ENCODE measurements around the gene TREX2. TPM values are rescaled to one million over a fixed set of nuclear protein-coding genes. Genes with fewer than 3 reads are reported as not detected.

Gene TREX2
- total and polyA plus RNA-seq, 2 of the 8 experiments (the other 6 are each of a cell fraction or from before 2014, with no cell fraction given), result 0.71 to 0.80 TPM

DNA sequence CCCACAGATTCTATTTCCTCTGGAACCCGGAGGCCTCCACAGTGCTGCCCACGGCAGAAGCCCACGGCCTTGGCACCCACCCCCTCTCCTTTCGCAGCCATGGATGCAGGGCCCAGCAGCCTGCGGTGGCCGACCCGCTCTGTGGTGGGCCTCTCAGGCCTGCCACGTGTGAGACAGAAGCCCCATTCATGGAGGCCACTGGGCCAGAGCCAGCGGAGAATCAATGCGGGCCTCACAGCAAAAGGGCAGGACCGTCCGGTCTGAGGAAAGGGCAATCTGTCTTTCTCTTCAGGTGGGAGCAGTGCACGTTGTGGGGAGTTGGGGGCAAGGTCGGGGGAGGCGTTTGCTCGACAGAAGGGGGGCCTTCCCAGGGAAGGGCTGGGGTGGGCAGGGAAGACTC, 32.9 kb upstream of the TREX2 start (continued):
- TF ChIP-seq TAF7 (optimal IDR thresholded peaks at IDR 0.05; ENCODE audit: borderline replicate concordance, low read depth, low read length), result no peak
- TF ChIP-seq, protein P1, sequence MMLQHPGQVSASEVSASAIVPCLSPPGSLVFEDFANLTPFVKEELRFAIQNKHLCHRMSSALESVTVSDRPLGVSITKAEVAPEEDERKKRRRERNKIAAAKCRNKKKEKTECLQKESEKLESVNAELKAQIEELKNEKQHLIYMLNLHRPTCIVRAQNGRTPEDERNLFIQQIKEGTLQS (IDR thresholded peaks at IDR 0.05; ENCODE audit: insufficient read depth, low read depth, low read length), result no peak

Data from H1 (cell line).